ENCODE measurements around the gene RAD21L1.

- TF ChIP-seq CTCF (IDR thresholded peaks at IDR 0.05; ENCODE audit: low read depth, low read length, poor library complexity, severe bottlenecking): no peak
- no peak for TF ChIP-seq EZH2phosphoT487 (IDR thresholded peaks at IDR 0.05; ENCODE audit: borderline replicate concordance, low read length)
These were observed 39.4 kb upstream of the RAD21L1 start for GRCh38 chr20:1186367-1186991.

All from DOHH2 (cell line).